Cardiac septum (tissue), 1 donor: Measurements from ENCODE around the gene GLI3. TPM values are rescaled to one million over a fixed set of nuclear protein-coding genes. Genes with fewer than 3 reads are reported as not detected.

Source experiments
- DNase-seq: peaks from one replicate; pipeline ENCODE4 v3.0.0-alpha.2; 2020; ENCODE audit warnings: low spot score
- intact Hi-C: fragments of 100-400 bp; cut with DNase I; formaldehyde crosslinking; loops from one replicate; pipeline ENCODE4 v1.14.0; 2022
- long read RNA-seq: library from polyadenylated mRNA; unstranded; transcript quantifications from one replicate; pipeline ENCODE4 v2.0.0, GENCODE V29; 2021
- total RNA-seq: library from RNA; stranded (reverse); fragmentation: NEBNext Ultra II Directional; extraction: Animal tissue kit (Norgen Biotek cat#: 25700); gene quantifications from one replicate; pipeline ENCODE4 v1.2.1, GENCODE V29; 2021
- donor health status: DM: no; HTN: no; CAD: no.

GLI3 gene
- 10.5 TPM for total RNA-seq
- long read RNA-seq, partial matches to known transcripts, result 3 of 14 reads
- long read RNA-seq, other reads (novel, unspliced or antisense), result 11 of 14 reads

DNA sequence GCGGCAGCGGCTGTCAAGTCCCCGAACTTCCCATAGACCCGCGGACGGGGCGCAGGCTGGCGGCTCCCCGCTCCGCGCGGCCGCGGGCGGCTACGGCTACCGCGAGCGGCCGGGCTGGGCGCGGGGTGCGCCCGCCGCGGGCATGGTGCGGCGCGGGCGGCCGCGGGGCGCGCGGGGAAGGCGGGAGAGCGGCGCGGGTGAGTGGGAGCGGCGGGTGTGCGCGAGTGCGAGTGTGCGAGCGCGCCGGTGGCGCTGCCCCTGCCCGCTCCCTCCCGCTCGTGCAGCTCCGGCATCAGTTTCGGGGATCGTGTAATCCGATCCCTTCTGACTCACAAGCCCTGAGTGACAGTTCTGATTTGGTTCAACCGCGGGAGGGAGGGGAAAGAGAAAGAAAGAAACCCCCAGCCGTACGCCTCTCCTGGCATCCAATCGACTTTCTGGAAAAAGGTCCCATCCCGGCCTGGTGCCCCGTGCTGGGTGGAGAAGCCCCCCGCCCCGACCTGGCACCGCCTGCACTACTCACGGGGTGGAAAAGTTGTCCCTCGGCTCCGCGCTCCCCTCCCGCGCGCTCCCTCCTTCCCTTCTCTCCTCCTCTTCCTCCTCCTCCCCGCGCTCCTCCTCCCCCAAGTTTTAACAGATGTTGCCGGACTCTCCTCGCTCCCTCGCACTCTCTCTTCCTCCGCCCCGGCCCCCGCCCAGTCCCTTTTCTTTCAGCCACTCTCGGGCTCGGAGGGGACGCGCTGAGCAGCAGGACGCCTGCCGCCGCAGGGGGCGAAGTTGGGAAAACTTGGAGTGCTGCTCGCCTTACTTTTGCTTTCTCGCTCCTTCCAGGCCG lies at the start of gene GLI3:
Gene GLI3, minus strand, starts transcription at position 234 of the 835 bp plus-strand sequence. CDS start 13,956 bp downstream, outside the sequence.
- intact Hi-C loops, result loop anchor here (10.0 kb wide), 1 partner anchor 252 kb away; no protein-coding TSS in a partner anchor
- DNase-seq, result peak; percentile 88

DNA sequence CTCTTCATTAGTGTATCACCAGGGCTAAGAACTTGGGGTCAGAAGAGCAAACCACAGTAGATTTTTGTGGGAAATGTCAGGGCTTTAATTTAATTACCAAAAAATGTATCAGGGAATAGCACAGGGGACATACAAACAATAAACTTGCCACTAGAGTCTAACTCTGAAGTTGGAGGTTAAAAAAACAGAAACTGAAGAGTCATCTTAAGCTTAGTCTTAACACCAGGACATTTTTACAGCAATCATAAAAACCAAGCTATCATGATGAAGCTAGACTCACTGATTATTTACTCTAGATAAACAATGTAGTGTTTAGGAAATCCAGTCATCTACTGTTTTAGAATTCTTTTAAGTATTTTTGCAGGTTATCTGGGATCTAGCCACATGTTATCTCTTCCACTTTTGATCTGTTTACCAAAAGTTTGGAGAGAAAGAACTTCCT lies 48.4 kb upstream of the GLI3 start:
- intact Hi-C loops, result no loop called here
- DNase-seq, result no peak

DNA sequence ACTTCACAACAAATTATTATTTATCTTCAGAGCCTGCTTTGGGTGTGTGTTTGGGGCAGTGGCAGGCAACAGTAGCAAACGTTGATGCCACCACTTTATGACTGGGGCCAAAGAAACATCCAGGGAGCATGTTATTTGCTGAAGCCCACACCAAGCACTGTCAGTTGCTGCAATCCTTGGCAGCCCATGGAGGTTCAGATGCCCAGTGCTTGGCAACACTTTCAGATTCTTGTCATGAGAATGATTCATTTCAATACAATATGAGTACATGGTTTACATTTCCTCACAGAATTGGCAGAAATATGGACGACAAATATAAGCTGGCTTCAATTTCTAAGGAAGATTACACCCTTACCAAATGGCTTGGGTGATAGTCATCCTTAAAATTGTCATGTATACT lies 46.5 kb upstream of the GLI3 start:
- no peak for DNase-seq
- intact Hi-C loops, result no loop called here

DNA sequence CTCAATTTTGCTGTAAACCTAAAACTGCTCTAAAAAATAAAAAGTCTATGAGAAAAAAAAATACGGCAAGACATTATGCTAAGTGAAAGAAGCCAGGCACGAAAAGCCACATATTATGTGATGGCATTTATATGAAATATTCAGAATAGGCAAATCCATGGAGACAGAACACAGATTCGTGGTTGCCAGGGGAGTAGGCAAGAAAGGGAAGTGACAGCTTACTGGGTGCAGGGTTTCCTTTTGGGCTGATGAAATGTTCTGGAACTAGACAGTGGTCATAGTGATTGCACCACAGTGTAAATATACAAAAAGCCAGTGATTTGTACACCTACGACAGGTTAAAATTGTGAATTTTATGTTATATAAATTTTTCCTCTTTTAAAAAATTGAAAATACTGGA lies 41.3 kb upstream of the GLI3 start:
- DNase-seq, result no peak
- intact Hi-C loops, result no loop called here

DNA sequence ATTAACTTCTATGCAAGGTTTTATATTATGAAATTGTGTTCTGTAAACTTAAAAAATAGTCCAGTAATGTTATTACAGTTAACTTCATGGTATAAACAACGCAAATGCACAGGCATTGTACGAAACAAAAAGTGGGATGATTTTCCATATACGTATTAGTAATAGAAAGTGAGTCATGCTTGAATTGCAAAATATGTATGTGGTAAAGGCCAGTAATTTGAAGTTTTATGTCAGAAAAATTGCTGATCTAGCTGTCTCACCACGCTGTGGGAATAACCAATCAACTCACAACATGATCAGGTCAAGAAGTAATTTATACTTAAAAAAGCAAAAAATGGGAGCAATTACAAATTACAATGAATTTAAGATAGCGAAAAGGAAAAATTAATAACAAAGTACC lies 37.0 kb upstream of the GLI3 start:
- intact Hi-C loops, result no loop called here
- no peak for DNase-seq

DNA sequence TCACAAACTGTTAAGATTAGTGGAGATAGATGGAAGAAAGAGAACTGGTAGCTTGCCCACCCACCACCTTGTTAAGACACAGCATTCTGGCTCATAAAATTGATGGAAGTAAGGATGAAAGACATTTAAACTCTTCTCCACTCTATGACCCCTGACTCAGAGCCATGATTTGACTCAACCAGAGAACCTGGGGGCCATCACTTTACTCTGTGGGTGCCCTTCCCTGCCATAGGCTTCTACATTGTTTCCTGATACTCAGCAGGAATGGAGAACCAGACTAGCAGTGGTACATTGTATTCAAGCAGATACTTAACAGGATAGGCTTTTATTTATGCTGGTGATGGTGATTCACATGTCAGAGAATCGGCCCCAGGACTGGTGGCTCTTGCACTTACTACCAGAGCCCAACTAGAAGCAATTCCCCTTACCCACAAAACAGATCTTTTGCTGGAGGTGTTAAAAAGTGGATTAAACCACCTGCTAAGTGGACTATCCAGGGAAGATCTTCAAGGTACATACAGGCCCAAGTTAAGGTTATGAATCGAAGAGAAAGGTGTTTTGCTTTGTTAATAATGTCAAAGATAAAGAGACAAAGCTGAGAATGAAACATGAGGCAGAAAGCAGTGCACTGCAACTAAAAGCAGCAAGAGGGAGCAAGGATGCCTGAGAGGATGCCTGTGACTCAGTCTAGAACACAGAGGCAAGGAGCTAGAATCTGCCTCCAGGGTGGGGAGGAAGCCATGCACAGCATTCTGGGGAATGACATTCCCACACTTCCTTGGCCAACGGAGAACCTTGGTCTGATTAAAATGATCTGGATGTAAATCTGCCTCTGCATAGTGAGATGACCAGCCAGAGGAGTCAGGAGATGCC lies 36.0 kb upstream of the GLI3 start:
- no peak for DNase-seq
- intact Hi-C loops, result no loop called here

- no peak for DNase-seq
- intact Hi-C loops, result no loop called here
These were observed 32.2 kb upstream of the GLI3 start for GRCh38 chr7:42269161-42269560.

DNA sequence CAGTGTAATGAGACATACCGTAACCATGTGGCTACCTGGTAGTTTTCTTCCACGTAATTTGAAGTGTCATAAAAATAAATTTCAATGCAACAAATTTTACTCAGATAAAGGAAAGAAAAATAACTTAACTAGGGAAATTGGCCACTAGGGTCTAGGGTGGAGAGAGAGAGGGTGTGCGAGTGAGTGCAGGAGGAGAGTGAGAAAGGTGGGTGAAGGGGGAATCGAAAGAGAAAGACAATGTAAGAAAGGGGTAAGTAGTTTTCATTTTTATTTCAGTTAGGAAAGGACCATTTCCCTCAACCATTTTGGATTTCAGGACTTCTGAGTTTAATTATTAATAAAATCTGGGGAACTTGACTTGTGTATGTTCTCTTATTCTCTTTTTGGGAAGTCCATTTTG lies 27.7 kb upstream of the GLI3 start:
- intact Hi-C loops, result no loop called here
- no peak for DNase-seq

- peak; percentile 86 for DNase-seq
- intact Hi-C loops, result no loop called here
These were observed 27.0 kb upstream of the GLI3 start for GRCh38 chr7:42263971-42264370.

DNA sequence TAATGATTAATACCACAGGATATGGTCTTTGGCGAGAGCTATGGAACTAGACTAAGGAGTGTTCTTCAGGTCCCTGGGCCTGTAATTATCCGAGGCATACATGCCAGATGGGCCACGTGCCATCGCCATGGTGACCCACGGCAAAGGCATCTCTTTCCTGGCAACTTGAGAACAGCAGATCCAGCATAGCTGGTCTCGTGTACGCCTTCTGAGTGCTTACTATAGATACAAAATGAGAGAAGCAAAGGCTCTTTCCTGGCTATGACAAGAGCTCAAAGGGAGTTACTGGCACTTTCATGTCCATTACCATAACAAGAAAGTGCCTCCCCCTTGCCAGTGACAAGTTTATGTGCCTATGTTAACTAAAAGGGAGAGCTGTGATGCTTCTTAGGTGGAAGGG lies 26.0 kb upstream of the GLI3 start:
- intact Hi-C loops, result no loop called here
- DNase-seq, result peak; percentile 81

DNA sequence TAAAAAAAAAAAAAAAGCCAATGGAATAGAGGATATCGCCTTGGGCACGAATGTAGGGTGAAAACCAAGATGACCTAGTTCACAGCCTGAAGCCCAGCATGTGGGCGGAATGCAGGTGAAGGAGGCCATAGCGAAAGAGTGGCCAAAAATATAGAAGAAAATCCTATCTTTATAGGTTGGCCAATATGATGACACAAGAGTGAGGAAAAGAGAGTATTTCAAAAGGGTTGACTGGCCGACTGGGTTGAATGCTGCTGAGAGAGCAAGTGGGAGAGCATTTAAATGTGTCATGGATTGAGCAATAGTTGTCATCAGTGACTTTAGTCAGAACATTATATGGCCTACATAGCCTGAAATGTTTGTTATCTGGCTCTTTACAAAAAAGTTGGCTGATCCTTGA lies 17.2 kb upstream of the GLI3 start:
- no peak for DNase-seq
- intact Hi-C loops, result no loop called here

DNA sequence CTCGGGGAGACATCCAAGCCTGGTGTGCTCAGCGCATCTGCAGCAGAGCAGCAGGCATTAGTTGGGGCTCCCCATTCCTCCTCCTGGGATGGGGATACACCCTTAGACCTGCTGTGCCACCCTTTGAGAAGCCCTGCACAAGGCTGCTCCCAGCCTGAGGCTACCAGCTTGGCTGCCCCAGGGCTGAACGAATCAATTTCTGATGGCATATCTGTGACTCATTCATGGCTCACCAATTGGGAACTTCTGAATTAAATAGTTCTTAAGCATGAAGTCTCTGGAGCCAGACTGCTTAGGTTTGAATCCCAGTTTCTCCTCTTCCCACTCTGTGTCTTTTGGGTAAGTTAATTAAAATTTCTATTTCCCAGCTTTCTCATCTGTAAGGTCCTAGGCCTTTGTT lies 16.3 kb upstream of the GLI3 start:
- no peak for DNase-seq

GRCh38 chr7:42250411-42250810 lies 13.4 kb upstream of the GLI3 start:
- intact Hi-C loops, result no loop called here

More for the DNA sequence above, 16.3 kb upstream of the GLI3 start:
- intact Hi-C loops, result no loop called here

GRCh38 chr7:42248579-42248978 lies 11.6 kb upstream of the GLI3 start:
- intact Hi-C loops, result no loop called here
- DNase-seq, result no peak

More at GRCh38 chr7:42250411-42250810, 13.4 kb upstream of the GLI3 start:
- no peak for DNase-seq

DNA sequence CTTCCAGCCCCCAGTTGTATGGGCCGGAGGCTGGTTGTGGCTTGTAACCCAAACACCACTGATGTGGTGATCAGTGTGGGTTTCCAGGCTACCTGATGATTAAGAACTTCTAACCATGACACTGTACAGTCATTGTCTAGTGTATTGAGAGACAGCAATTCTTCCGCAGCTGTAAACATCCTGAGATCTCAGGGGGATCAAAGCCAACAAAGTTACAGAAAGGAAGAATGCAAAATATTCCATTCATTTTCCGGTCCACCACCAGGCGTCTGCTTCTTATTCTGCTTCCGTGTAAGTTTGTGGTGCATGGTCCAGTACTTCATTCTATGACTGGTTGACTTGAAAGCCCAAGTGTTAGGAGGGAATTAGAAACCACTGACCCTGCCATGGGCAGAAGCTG lies 10.3 kb upstream of the GLI3 start:
- intact Hi-C loops, result no loop called here
- DNase-seq, result no peak

DNA sequence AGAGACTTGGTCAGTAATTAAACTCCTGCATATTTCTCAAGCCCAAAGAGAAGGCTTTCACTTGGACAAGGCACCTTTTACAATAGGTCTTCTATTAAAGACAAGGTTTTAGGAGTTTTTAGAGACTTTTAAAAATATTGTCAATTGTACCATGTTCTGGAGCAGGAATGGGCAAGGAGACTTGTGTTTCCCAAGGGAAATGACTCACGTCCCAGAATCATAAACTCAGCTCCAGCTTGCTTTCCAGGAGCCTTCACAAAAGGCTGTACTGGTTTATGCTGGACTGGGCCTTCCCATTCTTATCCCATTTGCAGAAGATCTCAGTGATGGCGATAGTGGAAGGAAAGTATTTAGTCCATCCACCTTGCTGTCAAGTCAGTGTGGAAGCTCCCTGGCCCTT lies 7.8 kb upstream of the GLI3 start:
- no peak for DNase-seq
- intact Hi-C loops, result no loop called here

GRCh38 chr7:42242381-42242780 lies 5.4 kb upstream of the GLI3 start:
- no peak for DNase-seq
- intact Hi-C loops, result no loop called here

GRCh38 chr7:42241424-42241823 lies 4.4 kb upstream of the GLI3 start:
- intact Hi-C loops, result no loop called here
- DNase-seq, result no peak

DNA sequence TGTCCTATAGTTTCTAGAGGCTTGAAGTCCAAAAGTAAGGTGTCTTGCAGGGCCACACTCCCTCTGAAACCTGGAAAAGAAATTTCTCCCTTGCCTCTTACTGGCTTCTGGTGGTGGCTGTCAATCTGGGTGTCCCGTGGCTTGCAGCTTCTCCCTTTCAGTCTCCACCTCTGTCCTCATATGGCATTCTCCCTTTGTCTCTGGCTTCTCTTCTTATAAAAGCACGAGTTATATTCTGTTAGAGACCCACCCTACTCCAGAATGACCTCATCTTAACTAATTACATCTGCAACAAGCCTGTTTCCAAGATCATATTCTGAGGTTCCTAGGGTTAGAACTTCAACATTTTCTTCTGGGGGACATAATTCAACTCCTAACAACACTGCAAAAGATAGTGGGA lies 3.4 kb upstream of the GLI3 start:
- no peak for DNase-seq
- intact Hi-C loops, result no loop called here

DNA sequence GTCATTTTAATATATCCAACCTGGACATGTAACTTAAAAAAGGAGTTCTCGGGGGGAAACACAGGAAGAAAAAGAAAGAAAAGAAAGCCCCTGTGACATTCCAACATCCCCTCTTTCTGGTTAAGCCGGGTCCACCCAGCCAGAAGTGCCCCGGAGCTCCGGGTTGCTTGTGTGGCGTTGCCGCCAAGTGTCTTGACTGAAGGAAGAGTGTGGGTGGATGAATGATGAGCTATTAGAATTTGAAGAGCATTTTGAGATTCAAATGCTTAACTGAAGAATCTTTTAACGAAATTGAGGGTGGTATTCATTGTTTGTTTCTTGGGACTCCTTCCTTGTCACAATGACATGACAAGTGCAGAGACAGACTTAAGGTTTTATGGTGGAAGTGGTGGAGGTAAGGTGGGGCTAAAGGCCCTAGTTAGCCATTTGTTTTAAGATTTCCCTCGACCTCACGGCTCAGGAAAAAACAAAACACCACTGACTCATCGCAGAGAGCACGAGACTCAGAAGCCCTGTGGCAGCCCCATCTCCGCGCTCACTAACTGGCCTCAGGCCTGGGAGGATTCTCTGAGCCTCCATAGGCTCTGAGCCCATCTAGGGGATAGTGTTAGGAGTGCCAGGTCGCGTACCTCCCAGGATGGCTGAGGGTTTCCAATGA lies 1.8 kb upstream of the GLI3 start:
- DNase-seq, result no peak
- intact Hi-C loops, result loop anchor here (10.0 kb wide), 1 partner anchor 254 kb away; no protein-coding TSS in a partner anchor
